ENCODE data around the gene NCOR1. TPM values are rescaled to one million over a fixed set of nuclear protein-coding genes. Genes with fewer than 3 reads are reported as not detected.
A peak's percentile ranks its signal among the peaks of the same experiment; 100 is the strongest.

The NCOR1 gene
- total and polyA plus RNA-seq, 2 of the 13 experiments (the other 11 are each of a cell fraction or from before 2014, with no cell fraction given), result 57.0 to 71.7 TPM

DNA sequence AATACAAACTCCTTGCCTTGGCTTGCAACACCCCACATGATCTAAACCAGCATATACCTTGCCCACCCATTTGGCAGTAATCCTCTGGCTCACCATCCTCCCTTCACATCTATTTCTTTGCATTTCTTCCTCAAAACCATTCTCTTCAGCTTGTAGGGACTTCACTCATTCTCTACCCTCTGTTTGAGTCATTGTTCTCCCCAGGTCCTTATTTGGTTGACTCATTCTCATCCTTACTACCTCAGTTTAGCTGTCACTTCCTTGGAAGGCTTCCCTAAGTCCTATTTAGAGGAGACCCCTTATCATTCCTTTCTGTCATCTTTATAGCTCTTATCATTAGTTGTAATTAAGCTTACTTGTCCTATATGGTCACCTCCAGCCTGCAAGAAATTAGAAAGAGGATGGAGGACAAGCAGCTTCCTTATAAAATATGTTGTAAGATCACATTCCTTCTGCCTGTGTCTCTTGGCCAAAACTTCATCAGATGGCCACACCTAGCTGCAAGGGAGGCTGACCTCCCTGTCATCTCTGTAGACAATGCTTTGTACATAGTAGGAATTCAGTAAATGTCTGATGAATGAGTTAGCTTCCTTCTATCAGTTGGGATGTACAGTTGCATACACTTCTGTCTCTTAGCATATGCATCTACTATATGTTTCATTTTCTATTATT is 214.0 kb downstream of the NCOR1 start:
- Histone ChIP-seq H3K36me3 (replicated peaks in 1 of 2; ENCODE audit: control insufficient read depth in 1 of 2, insufficient read depth in 2 of 2, low read length in 2 of 2) (peaks cover 15 to 45% of the 10 kb centered on the region in 2 experiments), H3K9ac (ENCODE audit: insufficient read depth, low read depth, low read length) (peak overlapping the region; percentile 90; the same call in 1 of the 2 replicates), H3K27me3 (ENCODE audit: control insufficient read depth in 1 of 2, insufficient read depth in 2 of 2, low read length in 2 of 2) (no peaks in the 10 kb centered on the region; a peak in 1 of 5 replicates), H3K4me1 (ENCODE audit: insufficient read depth, low read length) (peaks cover 26% of the 10 kb centered on the region), H3K4me2 (ENCODE audit: low read depth, low read length) (peak overlapping the region; percentile 86), H3K4me3 (replicated peaks in 1 of 3; ENCODE audit: insufficient read depth in 1 of 3, low read depth in 2 of 3, low read length in 3 of 3) (peak overlapping the region; percentile 90 to 94 (median 91); a peak in 4 of 6 replicates), H3K9me3 (ENCODE audit: low read length) (no peaks in the 10 kb centered on the region), H4K20me1 (ENCODE audit: insufficient read depth, low read length) (no peaks in the 10 kb centered on the region), H2AFZ (ENCODE audit: low read length) (no peak overlapping the region), H3K27ac (ENCODE audit: extremely low read length, insufficient read depth, low read length) (no peak overlapping the region), H3K79me2 (ENCODE audit: insufficient read depth, low read length) (peaks cover 21% of the 10 kb centered on the region)
- FAIRE-seq (no peak), ATAC-seq (no peak), DNase-seq (ENCODE audit: low spot score) (no peak)
- TF ChIP-seq ZNF674 (CRISPR knock-in tag; IDR thresholded peaks at IDR 0.05; ENCODE audit: low read depth) (no peak), GATA4 (IDR thresholded peaks at IDR 0.05; ENCODE audit: borderline replicate concordance, low read depth) (no peak), KDM5B (CRISPR knock-in tag; IDR thresholded peaks at IDR 0.05; ENCODE audit: borderline replicate concordance) (no peak), ZNF790 (CRISPR knock-in tag; IDR thresholded peaks at IDR 0.05; ENCODE audit: borderline replicate concordance) (no peak), RNF2 (conservative IDR thresholded peaks at IDR 0.05; ENCODE audit: low read depth) (no peak), NCOA1 (CRISPR knock-in tag; IDR thresholded peaks at IDR 0.05) (no peak)
- TF ChIP-seq, protein P1, sequence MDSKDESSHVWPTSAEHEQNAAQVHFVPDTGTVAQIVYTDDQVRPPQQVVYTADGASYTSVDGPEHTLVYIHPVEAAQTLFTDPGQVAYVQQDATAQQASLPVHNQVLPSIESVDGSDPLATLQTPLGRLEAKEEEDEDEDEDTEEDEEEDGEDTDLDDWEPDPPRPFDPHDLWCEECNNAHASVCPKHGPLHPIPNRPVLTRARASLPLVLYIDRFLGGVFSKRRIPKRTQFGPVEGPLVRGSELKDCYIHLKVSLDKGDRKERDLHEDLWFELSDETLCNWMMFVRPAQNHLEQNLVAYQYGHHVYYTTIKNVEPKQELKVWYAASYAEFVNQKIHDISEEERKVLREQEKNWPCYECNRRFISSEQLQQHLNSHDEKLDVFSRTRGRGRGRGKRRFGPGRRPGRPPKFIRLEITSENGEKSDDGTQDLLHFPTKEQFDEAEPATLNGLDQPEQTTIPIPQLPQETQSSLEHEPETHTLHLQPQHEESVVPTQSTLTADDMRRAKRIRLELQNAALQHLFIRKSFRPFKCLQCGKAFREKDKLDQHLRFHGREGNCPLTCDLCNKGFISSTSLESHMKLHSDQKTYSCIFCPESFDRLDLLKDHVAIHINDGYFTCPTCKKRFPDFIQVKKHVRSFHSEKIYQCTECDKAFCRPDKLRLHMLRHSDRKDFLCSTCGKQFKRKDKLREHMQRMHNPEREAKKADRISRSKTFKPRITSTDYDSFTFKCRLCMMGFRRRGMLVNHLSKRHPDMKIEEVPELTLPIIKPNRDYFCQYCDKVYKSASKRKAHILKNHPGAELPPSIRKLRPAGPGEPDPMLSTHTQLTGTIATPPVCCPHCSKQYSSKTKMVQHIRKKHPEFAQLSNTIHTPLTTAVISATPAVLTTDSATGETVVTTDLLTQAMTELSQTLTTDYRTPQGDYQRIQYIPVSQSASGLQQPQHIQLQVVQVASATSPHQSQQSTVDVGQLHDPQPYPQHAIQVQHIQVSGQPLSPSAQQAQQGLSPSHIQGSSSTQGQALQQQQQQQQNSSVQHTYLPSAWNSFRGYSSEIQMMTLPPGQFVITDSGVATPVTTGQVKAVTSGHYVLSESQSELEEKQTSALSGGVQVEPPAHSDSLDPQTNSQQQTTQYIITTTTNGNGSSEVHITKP (CRISPR knock-in tag; IDR thresholded peaks at IDR 0.05; ENCODE audit: low read depth), result no peak
- ChIA-PET POLR2A (no interaction called here), CTCF (ENCODE audit: low intra/inter-chr PET ratio, low total read pairs) (no interaction called here)
- no TSS peak for BruUV-seq (replicated peaks)
- in situ Hi-C loops (cut with HindIII; ENCODE audit: extremely low pct_ligation_motif_present, low pct_unique_long_range_greater_than_20kb) (no loop called here), intact Hi-C loops (cut with micrococcal nuclease; ENCODE audit: unreplicated experiment) (no loop called here)
